Hematopoietic multipotent progenitor cell treated with erythropoietin and hydrocortisone succinate and interleukin-3 and kit ligand, for 6 days (in vitro differentiated cells): ENCODE results near the gene ZNF112.

Experiments used
- DNase-seq: peaks from one replicate; pipeline ENCODE4 v3.0.0-alpha.2; 2015

ZNF112 gene

GRCh38 chr19:44280916-44281315 is 75.6 kb downstream of the ZNF112 start:
- no peak for DNase-seq

- DNase-seq: no peak
Measured at GRCh38 chr19:44278181-44278690, 78.2 kb downstream of the ZNF112 start.

DNA sequence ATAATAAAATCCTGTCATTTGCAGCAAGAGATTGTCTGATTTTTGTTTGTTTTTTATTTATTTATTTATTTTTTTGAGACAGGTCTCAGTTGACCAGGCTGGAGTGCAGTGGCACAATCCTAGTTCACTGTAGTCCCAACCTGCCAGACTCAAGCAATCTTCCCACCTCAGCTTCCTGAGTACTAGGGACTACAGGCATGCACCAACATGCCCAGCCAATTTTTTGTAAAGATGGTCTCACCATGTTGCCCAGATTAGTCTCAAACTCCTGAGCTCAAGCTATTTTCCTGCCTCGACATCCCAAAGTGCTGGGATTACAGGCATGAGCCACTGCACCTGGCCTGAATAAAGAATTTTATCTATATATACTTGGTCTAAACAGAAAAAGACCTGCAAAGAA is 79.1 kb downstream of the ZNF112 start:
- DNase-seq: no peak
